Neuronal stem cell (in vitro differentiated cells): Measurements from ENCODE around the gene MTERF2.

Experiments used
- DNase-seq: peaks from one replicate; pipeline ENCODE4 v3.0.0-alpha.2; 2013; ENCODE audit warnings: low spot score
- H2AFZ ChIP-seq: one replicate; pipeline ENCODE4 v1.6.1; 2013; ENCODE audit warnings: mild to moderate bottlenecking, low read length, inconsistent platforms
- H2AK5ac ChIP-seq: 2 replicates; pipeline ENCODE4 v1.6.1; 2013; ENCODE audit warnings: low read depth, mild to moderate bottlenecking, inconsistent platforms, low read length, moderate library complexity, mixed read lengths
- H2BK120ac ChIP-seq: 2 replicates; pipeline ENCODE4 v1.6.1; 2013; ENCODE audit warnings: low read depth, mild to moderate bottlenecking, inconsistent platforms, low read length, moderate library complexity, mixed read lengths
- H2BK12ac ChIP-seq: one replicate; pipeline ENCODE4 v1.6.1; 2013; ENCODE audit warnings: low read length, inconsistent platforms
- H2BK15ac ChIP-seq: 2 replicates; pipeline ENCODE4 v1.6.1; 2013; ENCODE audit warnings: mild to moderate bottlenecking, low read length, inconsistent platforms, mixed read lengths
- H2BK5ac ChIP-seq: one replicate; pipeline ENCODE4 v1.6.1; 2013; ENCODE audit warnings: inconsistent platforms, mild to moderate bottlenecking, low read length, moderate library complexity
- H3K14ac ChIP-seq: one replicate; pipeline ENCODE4 v1.6.1; 2013; ENCODE audit warnings: low read length, inconsistent platforms
- H3K18ac ChIP-seq: 2 replicates; pipeline ENCODE4 v1.6.1; 2013; ENCODE audit warnings: low read length, inconsistent platforms
- H3K23ac ChIP-seq: 2 replicates; pipeline ENCODE4 v1.6.1; 2013; ENCODE audit warnings: low read depth, mild to moderate bottlenecking, mixed read lengths, low read length, inconsistent platforms; ENCODE audit not compliant: poor library complexity
- H3K27ac ChIP-seq: replicated peaks from 3 replicates; pipeline ENCODE4 v1.5.1; 2013; ENCODE audit warnings: low read length, inconsistent platforms
- H3K27me3 ChIP-seq, 3 experiments: 2 replicates each; pipeline ENCODE4 v1.6.1; 2013; ENCODE audit warnings: low read length in 3 of 3, mild to moderate bottlenecking in 2 of 3, inconsistent platforms in 1 of 3, low read depth in 1 of 3, mixed read lengths in 1 of 3, moderate library complexity in 1 of 3; ENCODE audit not compliant: control insufficient read depth in 3 of 3, insufficient read depth in 3 of 3
- H3K36me3 ChIP-seq, 2 donors: replicated peaks in 1 of 2; 2 replicates each; pipeline ENCODE4 v1.6.1; 2013; ENCODE audit warnings: low read length in 2 of 2; ENCODE audit not compliant: control insufficient read depth in 2 of 2, insufficient read depth in 2 of 2
- H3K4ac ChIP-seq: 2 replicates; pipeline ENCODE4 v1.6.1; 2013; ENCODE audit warnings: inconsistent platforms, mild to moderate bottlenecking, low read length, moderate library complexity
- H3K4me1 ChIP-seq, 2 donors: 1 replicate in 1 of 2; 2 replicates in 1 of 2; pipeline ENCODE4 v1.6.1; 2013; ENCODE audit warnings: low read length in 2 of 2, low read depth in 1 of 2; ENCODE audit not compliant: control insufficient read depth in 2 of 2, insufficient read depth in 1 of 2
- H3K4me2 ChIP-seq: one replicate; pipeline ENCODE4 v1.6.1; 2013; ENCODE audit warnings: mild to moderate bottlenecking, low read length, inconsistent platforms; ENCODE audit not compliant: insufficient read depth, poor library complexity, severe bottlenecking
- H3K4me3 ChIP-seq, 2 donors: 2 replicates each; pipeline ENCODE4 v1.5.1; 2013; ENCODE audit warnings: low read length in 2 of 2, mild to moderate bottlenecking in 2 of 2, inconsistent platforms in 1 of 2, moderate library complexity in 1 of 2
- H3K79me1 ChIP-seq: one replicate; pipeline ENCODE4 v1.6.1; 2013; ENCODE audit warnings: low read depth, mild to moderate bottlenecking, inconsistent platforms, low read length, moderate library complexity
- H3K9ac ChIP-seq: one replicate; pipeline ENCODE4 v1.6.1; 2013; ENCODE audit warnings: mild to moderate bottlenecking, low read depth, low read length, inconsistent platforms; ENCODE audit not compliant: poor library complexity
- H3K9me3 ChIP-seq, 2 donors: replicated peaks in 1 of 2; 2 replicates each; pipeline versions ENCODE3 to v1.6.1; 2013; ENCODE audit warnings: low read length in 2 of 2, mild to moderate bottlenecking in 2 of 2, inconsistent platforms in 1 of 2, low read depth in 1 of 2, mixed read lengths in 1 of 2, moderate library complexity in 1 of 2; ENCODE audit not compliant: control insufficient read depth in 2 of 2, insufficient read depth in 1 of 2
- H4K8ac ChIP-seq: one replicate; pipeline ENCODE4 v1.6.1; 2013; ENCODE audit warnings: low read depth, mild to moderate bottlenecking, inconsistent platforms, low read length, moderate library complexity
- H4K91ac ChIP-seq: one replicate; pipeline ENCODE4 v1.6.1; 2013; ENCODE audit warnings: low read length, low read depth, mild to moderate bottlenecking, inconsistent platforms; ENCODE audit not compliant: poor library complexity
- WGBS, 2 donors: extraction: QIAGEN DNeasy Blood & Tissue Kit; methylation state at CpG; one replicate each; pipeline ENCODE4 v1.1.7; 2013; ENCODE audit warnings: missing lambda C conversion rate in 2 of 2, mixed read lengths in 1 of 2; ENCODE audit not compliant: insufficient read length in 2 of 2, insufficient replicate concordance in 1 of 2; ENCODE audit errors: extremely low coverage in 2 of 2; 5-methylcytosine and 5-hydroxymethylcytosine counted together

MTERF2 gene

GRCh38 chr12:106964526-106964925, 22.4 kb downstream of the MTERF2 start:
- Histone ChIP-seq H3K27ac (no peak overlapping the region), H3K4me1 (no peaks in the 10 kb centered on the region), H3K4me2 (no peak overlapping the region), H2BK12ac (no peak overlapping the region), H2AK5ac (no peak overlapping the region), H3K4ac (no peak overlapping the region), H3K9ac (no peak overlapping the region), H3K4me3 (no peak overlapping the region), H2AFZ (no peak overlapping the region), H3K9me3 (no peaks in the 10 kb centered on the region), H2BK5ac (no peak overlapping the region), H3K27me3 (no peaks in the 10 kb centered on the region), H3K23ac (no peak overlapping the region), H3K14ac (no peak overlapping the region), H2BK120ac (no peak overlapping the region), H4K8ac (no peak overlapping the region), H4K91ac (no peak overlapping the region), H3K36me3 (peaks cover 0 to 63% of the 10 kb centered on the region in 2 donors), H2BK15ac (no peak overlapping the region), H3K79me1 (no peaks in the 10 kb centered on the region), H3K18ac (no peak overlapping the region)
- whole genome bisulfite sequencing, 2 donors: no CpG with 5 or more reads among the region's 2 CpGs
- no peak for DNase-seq

GRCh38 chr12:106962286-106962685, 24.7 kb downstream of the MTERF2 start:
- no peak overlapping the region for H2AFZ ChIP-seq
- no peak overlapping the region for H2BK120ac ChIP-seq
- no peak overlapping the region for H2BK12ac ChIP-seq
- H3K27ac ChIP-seq: no peak overlapping the region
- no peak overlapping the region for H4K91ac ChIP-seq
- H4K8ac ChIP-seq: no peak overlapping the region
- no peak overlapping the region for H3K9ac ChIP-seq
- H3K23ac ChIP-seq: no peak overlapping the region
- H2BK15ac ChIP-seq: no peak overlapping the region
- H3K14ac ChIP-seq: no peak overlapping the region
- H2AK5ac ChIP-seq: no peak overlapping the region
- no peaks in the 10 kb centered on the region for H3K79me1 ChIP-seq
- H3K36me3 ChIP-seq: peaks cover 0 to 46% of the 10 kb centered on the region in 2 donors
- WGBS, 2 donors: no CpG with 5 or more reads among the region's 3 CpGs
- H3K18ac ChIP-seq: no peak overlapping the region
- H3K4me3 ChIP-seq: no peak overlapping the region
- H3K27me3 ChIP-seq: no peaks in the 10 kb centered on the region
- no peak for DNase-seq
- H3K9me3 ChIP-seq: no peaks in the 10 kb centered on the region
- no peak overlapping the region for H3K4me2 ChIP-seq
- H2BK5ac ChIP-seq: no peak overlapping the region
- H3K4ac ChIP-seq: no peak overlapping the region
- H3K4me1 ChIP-seq: peaks cover 0 to 4% of the 10 kb centered on the region in 2 donors

GRCh38 chr12:106960443-106960842, 26.5 kb downstream of the MTERF2 start:
- Histone ChIP-seq H4K91ac (no peak overlapping the region), H3K27me3 (no peaks in the 10 kb centered on the region), H2AK5ac (no peak overlapping the region), H3K4ac (no peak overlapping the region), H3K27ac (no peak overlapping the region), H3K9me3 (no peaks in the 10 kb centered on the region), H2BK5ac (no peak overlapping the region), H4K8ac (no peak overlapping the region), H3K14ac (no peak overlapping the region), H3K4me2 (no peak overlapping the region), H3K4me1 (peaks cover 0 to 4% of the 10 kb centered on the region in 2 donors), H2BK15ac (no peak overlapping the region), H3K36me3 (peaks cover 0 to 32% of the 10 kb centered on the region in 2 donors), H3K18ac (no peak overlapping the region), H3K23ac (no peak overlapping the region), H3K9ac (no peak overlapping the region), H2BK12ac (no peak overlapping the region), H3K79me1 (no peaks in the 10 kb centered on the region), H2BK120ac (no peak overlapping the region), H3K4me3 (no peak overlapping the region), H2AFZ (no peak overlapping the region)
- no CpG with 5 or more reads among the region's 3 CpGs for WGBS, 2 donors
- no peak for DNase-seq

- no peak overlapping the region for H2BK12ac ChIP-seq
- no peak overlapping the region for H3K27ac ChIP-seq
- no peak overlapping the region for H4K8ac ChIP-seq
- H3K79me1 ChIP-seq: no peaks in the 10 kb centered on the region
- H3K4me2 ChIP-seq: no peak overlapping the region
- H3K14ac ChIP-seq: no peak overlapping the region
- H2AK5ac ChIP-seq: no peak overlapping the region
- H3K36me3 ChIP-seq: peaks cover 0 to 16% of the 10 kb centered on the region in 2 donors
- DNase-seq: no peak
- H2AFZ ChIP-seq: no peak overlapping the region
- H3K23ac ChIP-seq: no peak overlapping the region
- H2BK15ac ChIP-seq: no peak overlapping the region
- H3K18ac ChIP-seq: no peak overlapping the region
- H2BK5ac ChIP-seq: no peak overlapping the region
- peaks cover 2 to 4% of the 10 kb centered on the region in 2 donors for H3K4me1 ChIP-seq
- no peak overlapping the region for H3K4ac ChIP-seq
- H3K9me3 ChIP-seq: peaks cover 3 to 12% of the 10 kb centered on the region in 2 donors
- WGBS, 2 donors: no CpG with 5 or more reads among the region's 1 CpG
- no peak overlapping the region for H3K9ac ChIP-seq
- H4K91ac ChIP-seq: no peak overlapping the region
- H3K27me3 ChIP-seq: no peaks in the 10 kb centered on the region
- H3K4me3 ChIP-seq: peak overlapping the region in 1 of 2 donors; percentile 86
- no peak overlapping the region for H2BK120ac ChIP-seq
Measured at GRCh38 chr12:106957583-106957982, 29.4 kb downstream of the MTERF2 start.
